ENCODE measurements around the gene HNRNPL. TPM values are rescaled to one million over a fixed set of nuclear protein-coding genes. Genes with fewer than 3 reads are reported as not detected.
"Not testable (repeated sequence)": the region's sequence is repeated elsewhere in the genome, so short reads cannot be mapped to it uniquely, and the experiment has no call there.

The HNRNPL gene
- total and polyA plus RNA-seq, 5 donors = 131 to 206 (median 175) TPM

DNA sequence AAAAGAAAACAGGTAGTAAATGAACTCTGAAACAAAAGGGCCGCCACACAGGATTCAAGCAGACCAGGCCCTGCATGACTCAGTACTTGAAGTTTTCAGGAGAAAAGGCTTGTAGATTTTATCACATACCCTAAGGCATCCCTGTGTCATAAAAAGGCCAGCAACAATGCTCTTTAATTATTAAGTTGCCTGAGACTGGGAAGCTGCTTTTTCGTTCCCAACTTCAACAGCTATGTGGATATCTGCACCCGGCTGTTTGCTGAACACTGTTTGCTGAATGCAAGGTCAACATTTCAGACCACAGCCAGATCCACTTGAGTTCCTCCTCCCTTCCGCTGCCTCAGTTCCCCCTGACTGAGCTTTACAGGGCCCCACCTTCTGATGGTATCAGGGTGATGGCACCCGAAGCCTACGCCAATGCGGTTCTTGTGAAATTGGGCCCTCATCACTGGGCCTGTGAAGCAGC is 12.1 kb downstream of the HNRNPL start:
- Histone ChIP-seq H3K4me1 (ENCODE audit: control insufficient read depth, insufficient read depth, low read length) (no peaks in the 10 kb centered on the region), H3K4me3 (ENCODE audit: low read length) (no peak overlapping the region), H3K27me3 (ENCODE audit: control insufficient read depth, insufficient read depth) (no peaks in the 10 kb centered on the region), H3K27ac (ENCODE audit: low read length) (peak overlapping the region; percentile 15), H3K9me3 (ENCODE audit: control insufficient read depth, low read length) (no peaks in the 10 kb centered on the region)
- DNase-seq = peak in 1 of 3 donors; percentile 0
- no peak for ATAC-seq
- 87% methylated on average over 7 of the region's 7 CpGs for WGBS
- intact Hi-C loops (cut with DNase I) = loop anchor here in 2 of 4 donors (10.0 kb wide), 1 partner anchor 193 kb away; the partner anchor contains the start of gene ACTN4 (in 2 of the 2)

DNA sequence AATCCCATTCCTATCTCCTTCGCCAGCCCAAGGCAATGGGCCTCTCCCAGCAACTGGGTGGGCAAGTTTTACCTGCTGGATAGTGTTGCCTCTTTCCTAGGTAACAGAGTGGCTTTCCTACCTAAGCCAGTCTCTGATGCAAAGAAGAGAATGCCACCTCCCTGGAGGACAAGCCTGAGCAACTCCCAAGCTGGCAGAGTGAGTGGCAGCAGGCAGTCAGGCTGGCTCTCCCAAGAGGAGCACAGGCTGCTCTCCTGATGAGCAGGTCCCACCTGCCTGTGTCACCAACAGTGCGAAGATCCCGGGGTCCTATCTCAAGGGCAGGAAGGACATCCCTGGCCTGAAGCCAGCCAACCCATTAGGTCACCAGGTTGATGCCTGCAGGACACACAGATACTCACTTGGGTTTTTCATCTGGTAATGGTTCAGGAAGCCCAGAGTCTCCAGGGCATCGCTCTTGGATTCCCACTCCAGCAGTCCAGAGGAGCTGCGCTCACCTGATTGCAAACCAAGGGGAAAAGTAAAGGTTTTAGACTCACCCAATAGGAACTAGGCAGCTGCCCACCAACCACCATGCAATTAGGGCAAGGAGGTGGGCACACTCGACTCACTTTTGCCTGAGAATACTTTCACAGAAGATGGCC is 12.7 kb downstream of the HNRNPL start:
- intact Hi-C loops (cut with DNase I) = loop anchor here in 2 of 4 donors (10.0 kb wide), 1 partner anchor 192 kb away; the partner anchor contains the start of gene ACTN4 (in 2 of the 2)
- Histone ChIP-seq H3K4me3 (ENCODE audit: low read length) (no peak overlapping the region), H3K4me1 (ENCODE audit: control insufficient read depth, insufficient read depth, low read length) (peaks cover 4% of the 10 kb centered on the region), H3K27me3 (ENCODE audit: control insufficient read depth, insufficient read depth) (no peaks in the 10 kb centered on the region), H3K9me3 (ENCODE audit: control insufficient read depth, low read length) (no peaks in the 10 kb centered on the region), H3K27ac (ENCODE audit: low read length) (peak overlapping the region; percentile 11)
- no peak for ATAC-seq
- peak in 2 of 3 donors; percentile 22 to 38 for DNase-seq
- WGBS = 80% methylated on average over 6 of the region's 6 CpGs

DNA sequence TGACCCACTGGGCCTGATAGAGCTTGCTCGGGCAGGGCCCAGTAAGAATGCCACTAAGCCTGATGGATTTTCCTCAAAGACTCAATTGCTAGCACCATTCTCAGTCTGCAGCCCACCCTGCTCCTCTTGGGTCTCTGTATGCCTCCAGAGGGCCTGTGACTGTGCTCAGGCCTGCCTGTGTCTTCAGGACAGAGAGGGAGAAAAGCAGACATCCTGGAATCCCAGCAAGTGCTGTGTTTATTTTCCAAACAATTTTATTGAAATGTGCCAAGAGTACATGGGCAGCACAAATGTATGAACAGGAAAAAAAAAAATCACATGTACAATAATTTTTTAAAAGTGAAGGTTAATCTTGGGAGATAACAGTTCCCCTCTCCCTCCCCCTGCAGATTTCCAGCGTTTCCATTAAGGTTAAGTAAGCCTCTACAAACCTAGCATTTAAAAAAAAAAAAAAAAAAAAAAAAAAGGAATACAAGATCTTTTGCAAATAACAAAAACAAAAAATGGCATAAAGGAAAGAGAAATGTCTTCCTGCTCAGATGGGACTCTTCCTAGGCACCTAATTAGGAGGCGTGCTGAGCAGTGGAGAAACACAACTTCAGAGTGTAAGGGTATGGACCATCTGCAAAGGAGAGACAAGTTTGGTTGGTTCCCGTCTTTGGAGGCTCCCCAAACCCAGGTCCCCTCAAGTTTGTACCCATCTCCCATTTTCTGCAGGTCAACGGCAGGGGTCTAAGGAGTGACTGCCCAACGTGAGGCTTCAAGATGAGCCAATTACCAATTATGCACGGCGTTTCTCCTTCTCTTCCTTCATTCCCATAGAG is 13.4 kb downstream of the HNRNPL start:
- Histone ChIP-seq H3K4me1 (ENCODE audit: control insufficient read depth, insufficient read depth, low read length) (peaks cover 4% of the 10 kb centered on the region), H3K27ac (ENCODE audit: low read length) (no peak overlapping the region), H3K9me3 (ENCODE audit: control insufficient read depth, low read length) (no peaks in the 10 kb centered on the region), H3K4me3 (ENCODE audit: low read length) (no peak overlapping the region), H3K27me3 (ENCODE audit: control insufficient read depth, insufficient read depth) (no peaks in the 10 kb centered on the region)
- WGBS = 73% methylated on average over 8 of the region's 8 CpGs
- no peak for ATAC-seq
- DNase-seq = peak in 2 of 3 donors; percentile 1 to 13
- intact Hi-C loops (cut with DNase I) = loop anchor here in 2 of 4 donors (10.0 kb wide), 1 partner anchor 192 kb away; the partner anchor contains the start of gene ACTN4 (in 2 of the 2)

DNA sequence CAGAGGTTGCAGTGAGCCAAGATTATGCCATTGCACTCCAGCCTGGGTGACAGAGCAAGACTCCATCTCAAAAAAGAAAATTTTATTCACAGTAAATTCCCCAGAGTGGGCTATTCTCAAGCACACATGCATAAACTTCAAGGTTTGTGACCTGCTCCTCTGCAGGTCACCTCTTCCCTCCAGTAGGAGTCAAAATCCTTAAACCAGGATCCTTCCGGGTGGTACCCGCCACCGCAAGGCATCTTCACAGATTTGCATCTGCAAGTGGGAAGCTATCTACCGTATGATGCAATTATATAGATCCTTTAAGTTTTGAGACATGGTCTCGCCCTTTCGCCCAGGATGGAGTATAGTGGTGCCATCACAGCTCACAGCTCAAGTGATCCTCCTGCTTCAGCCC is 15.2 kb downstream of the HNRNPL start:
- no peak overlapping the region for H3K4me3 ChIP-seq (ENCODE audit: low read length)
- intact Hi-C loops (cut with DNase I) = loop anchor here in 2 of 4 donors (10.0 kb wide), 1 partner anchor 190 kb away; the partner anchor contains the start of gene ACTN4 (in 2 of the 2)
- H3K4me1 ChIP-seq (ENCODE audit: control insufficient read depth, insufficient read depth, low read length) = peaks cover 4% of the 10 kb centered on the region
- no peak overlapping the region for H3K27ac ChIP-seq (ENCODE audit: low read length)
- ATAC-seq (no peak), DNase-seq (peak in 1 of 3 donors; percentile 27)
- H3K27me3 ChIP-seq (ENCODE audit: control insufficient read depth, insufficient read depth) = no peaks in the 10 kb centered on the region
- no peaks in the 10 kb centered on the region for H3K9me3 ChIP-seq (ENCODE audit: control insufficient read depth, low read length)
- 95% methylated on average over 6 of the region's 6 CpGs for WGBS

DNA sequence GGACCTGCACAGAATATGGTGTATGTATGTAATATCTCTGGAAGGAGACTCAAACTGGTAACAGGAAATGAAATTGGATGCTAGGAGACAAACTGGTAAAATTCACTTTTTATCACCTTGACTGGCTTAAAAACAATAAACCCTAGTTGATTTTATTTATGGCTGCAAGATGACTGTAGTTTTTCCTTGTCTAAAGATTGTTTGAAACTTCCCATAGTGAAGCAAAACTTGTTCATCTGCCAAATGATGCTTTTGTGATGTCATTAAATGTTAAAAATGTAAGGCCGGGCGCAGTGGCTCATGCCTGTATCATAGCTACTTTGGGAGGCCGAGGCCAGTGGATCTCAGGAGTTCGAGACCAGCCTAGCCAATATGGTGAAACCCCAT is 15.7 kb downstream of the HNRNPL start:
- DNase-seq (peak in 1 of 3 donors; percentile 9), ATAC-seq (no peak)
- Histone ChIP-seq H3K27me3 (ENCODE audit: control insufficient read depth, insufficient read depth) (no peaks in the 10 kb centered on the region), H3K9me3 (ENCODE audit: control insufficient read depth, low read length) (no peaks in the 10 kb centered on the region), H3K4me1 (ENCODE audit: control insufficient read depth, insufficient read depth, low read length) (peaks cover 4% of the 10 kb centered on the region), H3K4me3 (ENCODE audit: low read length) (no peak overlapping the region), H3K27ac (ENCODE audit: low read length) (no peak overlapping the region)
- 90% methylated on average over 4 of the region's 4 CpGs for WGBS
- intact Hi-C loops (cut with DNase I) = loop anchor here in 2 of 4 donors (10.0 kb wide), 1 partner anchor 189 kb away; the partner anchor contains the start of gene ACTN4 (in 2 of the 2)

DNA sequence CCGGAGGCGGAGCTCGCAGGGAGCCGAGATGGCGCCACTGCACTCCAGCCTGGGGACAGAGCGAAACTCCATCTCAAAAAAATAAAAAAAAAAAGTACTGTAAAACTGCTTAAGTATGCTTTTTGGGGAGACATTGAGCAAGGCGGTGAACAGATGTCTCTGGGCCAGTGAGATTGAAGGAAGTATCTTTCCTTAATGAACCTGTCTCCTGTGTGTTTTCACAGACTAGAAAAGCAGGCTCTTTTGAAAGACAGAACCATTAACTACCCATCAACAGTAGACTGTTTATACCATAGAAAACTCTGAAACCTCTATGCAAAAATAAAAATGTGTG is 16.7 kb downstream of the HNRNPL start:
- Histone ChIP-seq H3K4me3 (ENCODE audit: low read length) (no peak overlapping the region), H3K27ac (ENCODE audit: low read length) (no peak overlapping the region), H3K4me1 (ENCODE audit: control insufficient read depth, insufficient read depth, low read length) (peaks cover 4% of the 10 kb centered on the region), H3K9me3 (ENCODE audit: control insufficient read depth, low read length) (no peaks in the 10 kb centered on the region), H3K27me3 (ENCODE audit: control insufficient read depth, insufficient read depth) (no peaks in the 10 kb centered on the region)
- DNase-seq = no peak
- 93% methylated on average over 7 of the region's 7 CpGs for WGBS
- intact Hi-C loops (cut with DNase I) = loop anchor here in 3 of 4 donors (2.0 to 10.0 kb wide), 2 partner anchors 16 to 188 kb away; partner anchors contain the start of genes ACTN4 (in 2 of the 3) and HNRNPL (in 1 of the 3)
- no peak for ATAC-seq

DNA sequence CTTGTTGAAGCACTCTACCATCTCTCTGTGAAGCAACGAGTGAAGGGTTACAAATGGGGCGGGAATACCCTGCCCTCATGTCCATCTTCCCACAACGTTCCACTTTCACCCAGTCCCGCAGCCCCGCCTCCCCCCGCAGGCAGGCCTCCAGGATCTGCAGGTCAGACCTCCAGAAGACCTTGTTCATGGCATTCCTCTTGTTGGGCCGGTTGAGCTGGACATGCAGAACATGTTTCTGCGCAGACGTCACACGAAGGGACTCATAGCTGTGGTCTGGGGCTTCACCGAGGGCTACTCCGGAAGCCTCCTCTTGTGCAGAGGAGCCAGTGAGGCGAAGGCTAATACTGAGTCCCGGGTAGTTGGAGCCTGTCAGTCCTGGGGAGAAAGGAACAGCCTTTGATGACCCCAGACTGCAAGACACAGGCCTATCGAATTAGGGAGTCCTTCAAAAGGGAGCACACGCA is 18.6 kb downstream of the HNRNPL start:
- DNase-seq = peak; percentile 74 to 87 (median 86)
- intact Hi-C loops (cut with DNase I) = loop anchor here in 2 of 4 donors (10.0 kb wide), 1 partner anchor 186 kb away; the partner anchor contains the start of gene ACTN4 (in 2 of the 2)
- Histone ChIP-seq H3K4me3 (ENCODE audit: low read length) (peak overlapping the region; percentile 74), H3K27ac (ENCODE audit: low read length) (peak overlapping the region; percentile 97), H3K4me1 (ENCODE audit: control insufficient read depth, insufficient read depth, low read length) (peaks cover 10% of the 10 kb centered on the region), H3K9me3 (ENCODE audit: control insufficient read depth, low read length) (no peaks in the 10 kb centered on the region), H3K27me3 (ENCODE audit: control insufficient read depth, insufficient read depth) (no peaks in the 10 kb centered on the region)
- ATAC-seq = peak; percentile 59 to 63
- 3% methylated on average over 16 of the region's 16 CpGs for WGBS

DNA sequence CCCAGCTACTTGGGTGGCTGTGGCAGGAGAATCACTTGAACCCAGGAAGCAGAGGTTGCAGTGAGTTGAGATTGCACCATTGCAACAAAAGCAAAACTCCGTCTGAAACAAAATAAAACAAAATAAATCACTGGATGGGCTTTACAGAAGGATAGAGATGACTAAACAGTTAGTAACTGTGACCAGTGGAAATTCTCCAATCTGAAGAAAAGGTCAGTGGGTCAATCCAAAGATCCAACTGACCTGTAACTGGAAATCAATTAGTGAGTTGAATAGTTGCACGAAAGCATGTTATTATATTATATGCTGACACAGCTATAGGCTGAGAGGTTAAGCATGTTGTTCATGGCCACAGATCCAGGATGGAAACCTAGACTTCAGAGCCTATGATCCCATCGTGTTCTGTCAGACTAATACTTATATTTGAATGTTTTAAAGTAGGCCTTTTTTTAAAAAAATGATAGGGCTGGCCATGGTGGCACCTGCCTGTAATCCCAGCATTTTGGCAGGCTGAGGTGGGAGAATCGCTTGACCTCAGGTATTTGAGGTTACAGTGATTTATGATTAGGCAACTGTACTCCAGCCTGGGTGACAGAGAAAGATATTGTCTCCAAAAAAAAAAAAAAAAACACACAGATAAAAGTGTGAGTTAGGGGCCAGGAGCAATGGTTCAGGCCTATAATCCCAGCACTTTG is 19.6 kb downstream of the HNRNPL start:
- Histone ChIP-seq H3K4me1 (ENCODE audit: control insufficient read depth, insufficient read depth, low read length) (peaks cover 10% of the 10 kb centered on the region), H3K27me3 (ENCODE audit: control insufficient read depth, insufficient read depth) (no peaks in the 10 kb centered on the region), H3K9me3 (ENCODE audit: control insufficient read depth, low read length) (no peaks in the 10 kb centered on the region), H3K27ac (ENCODE audit: low read length) (no peak overlapping the region), H3K4me3 (ENCODE audit: low read length) (no peak overlapping the region)
- DNase-seq (peak in 1 of 3 donors; percentile 4), ATAC-seq (no peak)
- 82% methylated on average over 4 of the region's 4 CpGs for WGBS
- intact Hi-C loops (cut with DNase I) = loop anchor here in 2 of 4 donors (10.0 kb wide), 1 partner anchor 185 kb away; the partner anchor contains the start of gene ACTN4 (in 2 of the 2)

DNA sequence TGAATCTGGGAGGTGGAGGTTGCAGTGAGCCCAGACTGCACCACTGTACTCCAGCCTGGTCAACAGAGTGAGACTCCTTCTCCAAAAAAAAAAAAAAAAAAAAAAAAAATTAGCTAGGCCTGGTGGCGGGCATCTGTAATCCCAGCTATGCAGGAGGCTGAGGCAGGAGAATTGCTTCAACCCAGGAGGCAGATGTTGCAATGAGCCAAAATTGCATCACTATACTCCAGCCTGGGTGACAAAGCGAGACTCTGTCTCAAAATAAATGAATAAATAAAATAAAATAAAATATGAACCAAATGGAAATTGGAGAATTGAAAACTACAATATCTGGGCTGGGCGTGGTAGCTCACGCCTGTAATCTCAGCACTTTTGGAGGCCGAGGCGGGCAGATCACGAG is 20.6 kb downstream of the HNRNPL start:
- DNase-seq = peak in 1 of 3 donors; percentile 15
- WGBS = 94% methylated on average over 7 of the region's 7 CpGs
- H3K4me3 ChIP-seq (ENCODE audit: low read length); H3K27ac ChIP-seq (ENCODE audit: low read length); intact Hi-C loops (cut with DNase I); H3K9me3 ChIP-seq (ENCODE audit: control insufficient read depth, low read length); ATAC-seq; H3K27me3 ChIP-seq (ENCODE audit: control insufficient read depth, insufficient read depth): not testable (repeated sequence)
- peaks cover 10% of the 10 kb centered on the region for H3K4me1 ChIP-seq (ENCODE audit: control insufficient read depth, insufficient read depth, low read length)

DNA sequence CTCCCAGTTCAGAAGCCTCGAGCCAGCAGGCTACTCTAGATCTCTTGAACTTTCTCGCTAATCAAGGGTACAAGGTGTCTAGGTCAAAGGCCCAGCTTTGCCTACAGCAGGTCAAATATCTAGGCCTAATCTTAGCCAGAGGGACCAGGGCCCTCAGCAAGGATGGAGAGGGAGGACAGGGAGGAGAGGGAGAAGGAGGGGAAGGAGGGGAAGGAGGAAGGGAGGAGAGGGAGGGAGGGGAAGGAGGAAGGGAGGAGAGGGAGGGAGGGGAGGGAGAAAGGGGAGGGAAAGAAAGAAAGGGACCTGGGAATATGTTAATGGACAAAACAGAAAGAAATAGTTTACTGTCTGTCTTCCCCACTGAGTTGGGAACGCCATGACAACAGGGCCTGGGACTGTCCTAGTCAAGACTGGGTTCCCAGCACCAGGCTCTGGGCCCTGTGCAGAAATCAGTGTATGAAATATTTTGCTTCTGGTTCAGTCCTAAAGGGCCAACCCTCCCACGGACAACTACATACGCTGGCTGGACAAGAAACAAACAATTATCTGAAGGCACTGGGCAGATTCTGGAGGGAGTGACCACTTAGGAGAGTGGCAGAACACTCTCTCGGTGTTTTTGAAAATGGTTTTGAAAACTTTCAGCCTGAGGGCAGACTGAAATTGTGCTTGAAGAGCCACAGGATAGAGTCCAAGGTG is 22.8 kb downstream of the HNRNPL start:
- WGBS = 60% methylated on average over 6 of the region's 6 CpGs
- H3K27ac ChIP-seq (ENCODE audit: low read length) = no peak overlapping the region
- no peak overlapping the region for H3K4me3 ChIP-seq (ENCODE audit: low read length)
- intact Hi-C loops (cut with DNase I) = no loop called here
- H3K9me3 ChIP-seq (ENCODE audit: control insufficient read depth, low read length) = no peaks in the 10 kb centered on the region
- no peaks in the 10 kb centered on the region for H3K27me3 ChIP-seq (ENCODE audit: control insufficient read depth, insufficient read depth)
- no peak for ATAC-seq
- DNase-seq = peak in 1 of 3 donors; percentile 5
- H3K4me1 ChIP-seq (ENCODE audit: control insufficient read depth, insufficient read depth, low read length) = peaks cover 6% of the 10 kb centered on the region

All from right cardiac atrium (tissue), 5 donors.